Stimulated activated memory B cell treated with anti-CD40 and anti-IgM and Interleukin-4, amounts not matched to agents 10 μg/mL and 1 μg/mL and 100 μg/mL, for 72 hours (primary cell): ENCODE measurements around the gene PACRG.
A peak's percentile ranks its signal among the peaks of the same experiment; 100 is the strongest.

ENCODE experiments used
- ATAC-seq: fragments of 150-1000 bp; cut with Tn5 transposase; 2 replicates; pipeline ENCODE4 v1.10.0; 2021
- H3K27ac Mint-ChIP-seq: one replicate; pipeline ENCODE4 v1.8.0; 2022; ENCODE audit warnings: mild to moderate bottlenecking, mixed read lengths
- H3K27me3 Mint-ChIP-seq: one replicate; pipeline ENCODE4 v1.8.0; 2022; ENCODE audit warnings: mixed read lengths
- H3K36me3 Mint-ChIP-seq: one replicate; pipeline ENCODE4 v1.8.0; 2022; ENCODE audit warnings: mixed read lengths
- H3K4me1 Mint-ChIP-seq: one replicate; pipeline ENCODE4 v1.8.0; 2022; ENCODE audit warnings: mixed read lengths
- H3K4me3 Mint-ChIP-seq: one replicate; pipeline ENCODE4 v1.8.0; 2022; ENCODE audit warnings: mild to moderate bottlenecking, moderate library complexity, mixed read lengths
- H3K9me3 Mint-ChIP-seq: one replicate; pipeline ENCODE4 v1.8.0; 2022; ENCODE audit warnings: mixed read lengths

PACRG gene

DNA sequence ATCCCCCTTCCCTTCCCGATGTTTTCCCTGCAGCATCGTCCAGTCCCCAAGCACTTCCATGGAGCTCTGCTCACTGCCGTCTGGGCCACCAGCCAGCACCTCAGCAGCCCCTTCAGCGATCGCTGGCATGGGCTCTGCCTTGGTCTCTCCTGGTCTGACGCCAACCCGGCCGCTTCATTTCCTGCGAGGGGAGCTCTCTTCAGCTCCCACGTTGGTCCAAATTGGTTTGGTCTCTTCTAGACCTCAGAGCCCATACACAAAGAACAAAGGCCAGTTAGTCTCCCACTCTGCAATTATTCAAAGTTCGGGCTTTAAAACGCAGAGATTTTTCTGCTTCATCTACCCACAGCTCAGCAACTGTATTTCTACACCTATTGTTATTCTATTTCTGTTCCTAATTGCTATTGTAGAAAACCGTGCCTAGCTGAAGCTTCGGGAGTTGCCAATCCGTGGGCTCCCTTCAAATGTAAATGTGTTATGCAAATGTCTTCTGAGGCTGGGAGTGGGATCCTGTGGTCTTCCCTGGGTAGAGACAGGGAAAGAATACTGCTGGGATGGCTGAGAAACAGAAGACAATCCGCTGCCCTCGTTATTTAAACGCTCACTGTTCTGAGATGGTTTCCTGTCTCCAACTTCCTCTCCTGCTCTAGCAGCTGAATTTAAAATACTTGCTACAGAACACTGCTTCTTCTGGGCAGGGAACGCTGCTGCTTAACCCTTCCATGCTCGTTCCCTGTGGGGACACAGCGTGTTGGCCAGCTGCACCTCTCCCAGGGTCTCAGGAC is 532.5 kb downstream of the PACRG start:
- ATAC-seq: no peak
- H3K36me3 Mint-ChIP-seq: no peaks in the 10 kb centered on the region
- H3K27ac Mint-ChIP-seq: no peak overlapping the region
- H3K4me1 Mint-ChIP-seq: peaks cover 12% of the 10 kb centered on the region
- H3K27me3 Mint-ChIP-seq: peaks cover 24% of the 10 kb centered on the region
- peak overlapping the region; percentile 11 for H3K4me3 Mint-ChIP-seq
- no peaks in the 10 kb centered on the region for H3K9me3 Mint-ChIP-seq

- H3K36me3 Mint-ChIP-seq: no peaks in the 10 kb centered on the region
- peaks cover 12% of the 10 kb centered on the region for H3K4me1 Mint-ChIP-seq
- ATAC-seq: no peak
- H3K4me3 Mint-ChIP-seq: peak overlapping the region; percentile 11
- no peaks in the 10 kb centered on the region for H3K9me3 Mint-ChIP-seq
- H3K27me3 Mint-ChIP-seq: peaks cover 24% of the 10 kb centered on the region
- no peak overlapping the region for H3K27ac Mint-ChIP-seq
Observed at GRCh38 chr6:163260911-163261310, 533.1 kb downstream of the PACRG start.

DNA sequence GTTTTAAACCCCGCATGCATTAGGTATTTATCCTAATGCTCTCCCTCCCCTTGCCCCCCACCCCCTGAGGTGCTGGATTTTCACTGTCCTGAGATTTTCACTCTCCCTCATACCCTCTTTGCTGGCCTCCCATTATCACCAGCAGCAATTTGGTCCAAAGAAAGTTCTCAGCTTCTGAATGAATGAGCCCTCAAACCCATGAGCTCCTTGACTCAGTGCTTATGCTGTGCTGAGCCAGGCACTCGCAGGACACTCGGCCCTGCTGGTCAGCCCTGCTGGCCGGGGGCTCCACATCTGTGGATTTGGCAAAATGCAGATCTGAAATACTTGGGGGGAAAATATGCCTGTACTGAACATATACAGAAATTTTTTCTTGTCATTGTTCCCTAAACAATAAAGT is 533.6 kb downstream of the PACRG start:
- H3K27ac Mint-ChIP-seq: no peak overlapping the region
- peaks cover 12% of the 10 kb centered on the region for H3K4me1 Mint-ChIP-seq
- no peak for ATAC-seq
- H3K9me3 Mint-ChIP-seq: no peaks in the 10 kb centered on the region
- peaks cover 24% of the 10 kb centered on the region for H3K27me3 Mint-ChIP-seq
- H3K36me3 Mint-ChIP-seq: no peaks in the 10 kb centered on the region
- no peak overlapping the region for H3K4me3 Mint-ChIP-seq

DNA sequence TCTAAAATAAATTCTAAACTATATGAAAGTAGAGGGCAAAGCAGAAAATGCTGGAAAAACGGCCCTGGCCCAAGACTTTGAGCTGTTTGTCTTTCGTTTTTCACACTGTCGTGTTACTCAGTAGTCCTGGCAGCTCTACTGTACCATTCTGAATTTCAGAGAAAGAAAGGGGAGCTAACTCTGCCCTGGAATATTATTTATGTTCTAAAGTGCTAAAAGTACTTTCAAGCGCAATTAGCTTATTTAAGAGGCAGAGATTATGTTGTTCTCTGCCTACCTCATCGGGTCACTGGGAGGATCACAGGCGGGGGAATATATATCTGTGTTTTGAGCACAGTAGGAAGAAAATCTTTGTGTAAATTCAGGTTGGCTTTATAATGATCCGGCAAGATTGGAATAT is 534.3 kb downstream of the PACRG start:
- no peak for ATAC-seq
- Mint-ChIP-seq H3K36me3 (no peaks in the 10 kb centered on the region), H3K4me1 (peaks cover 12% of the 10 kb centered on the region), H3K27me3 (peaks cover 24% of the 10 kb centered on the region), H3K27ac (no peak overlapping the region), H3K9me3 (no peaks in the 10 kb centered on the region), H3K4me3 (no peak overlapping the region)

GRCh38 chr6:163263196-163263595 is 535.4 kb downstream of the PACRG start:
- peaks cover 12% of the 10 kb centered on the region for H3K4me1 Mint-ChIP-seq
- no peaks in the 10 kb centered on the region for H3K9me3 Mint-ChIP-seq
- ATAC-seq: no peak
- H3K4me3 Mint-ChIP-seq: no peak overlapping the region
- H3K27me3 Mint-ChIP-seq: peaks cover 24% of the 10 kb centered on the region
- H3K36me3 Mint-ChIP-seq: no peaks in the 10 kb centered on the region
- no peak overlapping the region for H3K27ac Mint-ChIP-seq

DNA sequence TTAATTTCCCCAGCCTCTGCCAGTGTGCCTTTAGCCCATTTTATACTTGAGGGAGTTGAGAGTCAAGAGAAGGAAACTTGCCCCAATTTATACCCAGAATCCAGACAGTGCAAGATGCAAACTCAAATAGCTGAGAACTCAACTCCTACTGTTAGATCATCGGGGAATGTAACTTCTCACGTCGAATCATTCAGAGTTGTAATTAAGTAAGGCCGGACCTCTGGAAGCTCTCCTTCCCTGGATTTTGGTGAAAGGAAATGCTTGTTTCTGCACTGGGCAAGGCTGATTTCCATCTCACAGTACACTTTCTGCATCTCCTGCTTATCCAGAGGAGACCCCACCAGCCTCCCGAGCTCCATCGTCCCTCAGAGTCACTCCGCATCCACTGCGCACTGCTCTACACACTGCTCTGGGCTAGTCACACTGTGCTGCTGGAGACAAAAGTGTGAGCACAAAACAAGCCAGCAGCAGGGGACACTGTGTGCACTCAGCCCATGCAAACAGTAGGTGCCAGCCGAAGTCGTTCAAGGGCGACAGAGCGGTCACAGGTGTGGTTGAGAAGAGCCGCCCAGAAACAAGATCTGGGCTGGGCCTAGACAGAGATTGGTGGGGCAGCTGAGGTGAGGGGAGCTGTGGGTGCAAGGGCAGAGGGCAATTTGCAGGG is 536.4 kb downstream of the PACRG start:
- no peak for ATAC-seq
- Mint-ChIP-seq H3K4me3 (no peak overlapping the region), H3K9me3 (no peaks in the 10 kb centered on the region), H3K36me3 (no peaks in the 10 kb centered on the region), H3K4me1 (peaks cover 12% of the 10 kb centered on the region), H3K27me3 (peaks cover 28% of the 10 kb centered on the region), H3K27ac (no peak overlapping the region)

DNA sequence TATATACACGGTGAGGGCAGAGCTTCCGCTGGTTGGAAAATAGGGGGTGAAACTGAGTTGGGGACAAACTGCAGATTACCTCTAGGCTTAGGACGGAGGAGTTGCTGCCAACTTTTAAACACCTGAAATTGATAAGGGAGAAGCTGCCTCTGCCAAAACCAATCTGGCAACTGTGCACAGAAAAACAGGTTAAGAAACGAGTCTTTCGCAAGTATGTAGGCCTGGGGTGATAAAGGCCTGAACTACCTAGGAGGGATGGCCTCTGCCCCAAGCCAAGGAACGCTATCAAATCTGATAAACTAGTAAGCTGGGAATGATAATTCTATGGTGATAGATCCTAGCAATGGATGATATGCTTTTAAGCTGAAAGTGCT is 536.9 kb downstream of the PACRG start:
- H3K36me3 Mint-ChIP-seq: no peaks in the 10 kb centered on the region
- H3K4me1 Mint-ChIP-seq: peaks cover 12% of the 10 kb centered on the region
- H3K27ac Mint-ChIP-seq: no peak overlapping the region
- no peak for ATAC-seq
- no peak overlapping the region for H3K4me3 Mint-ChIP-seq
- no peaks in the 10 kb centered on the region for H3K9me3 Mint-ChIP-seq
- peaks cover 25% of the 10 kb centered on the region for H3K27me3 Mint-ChIP-seq

GRCh38 chr6:163281634-163282033 is 553.9 kb downstream of the PACRG start:
- Mint-ChIP-seq H3K36me3 (no peaks in the 10 kb centered on the region), H3K27ac (no peak overlapping the region), H3K9me3 (no peaks in the 10 kb centered on the region), H3K4me1 (no peaks in the 10 kb centered on the region), H3K4me3 (no peak overlapping the region), H3K27me3 (peaks cover 24% of the 10 kb centered on the region)
- ATAC-seq: no peak

GRCh38 chr6:163282672-163283071 is 554.9 kb downstream of the PACRG start:
- peaks cover 24% of the 10 kb centered on the region for H3K27me3 Mint-ChIP-seq
- no peak overlapping the region for H3K27ac Mint-ChIP-seq
- H3K4me1 Mint-ChIP-seq: no peaks in the 10 kb centered on the region
- no peak for ATAC-seq
- no peaks in the 10 kb centered on the region for H3K36me3 Mint-ChIP-seq
- no peak overlapping the region for H3K4me3 Mint-ChIP-seq
- no peaks in the 10 kb centered on the region for H3K9me3 Mint-ChIP-seq

DNA sequence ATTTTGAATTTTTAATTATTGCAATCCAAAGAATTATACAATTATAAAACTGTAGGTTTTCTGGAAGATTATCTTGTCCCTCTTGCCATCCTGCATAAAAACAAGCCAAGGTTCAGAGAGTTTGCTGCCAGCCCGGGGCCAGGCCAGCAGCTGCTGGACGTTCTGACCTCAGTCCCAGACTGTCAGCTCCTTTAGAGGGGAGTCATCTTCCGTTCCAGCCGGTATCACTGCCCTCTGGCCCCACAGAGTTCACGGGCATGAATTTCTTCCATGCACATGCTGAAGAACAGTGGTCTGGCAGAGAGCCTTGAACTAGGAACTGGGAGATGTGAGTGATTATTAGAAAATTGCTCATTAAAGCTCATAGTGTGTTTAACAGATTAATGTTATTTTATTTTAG is 556.4 kb downstream of the PACRG start:
- Mint-ChIP-seq H3K27me3 (peaks cover 22% of the 10 kb centered on the region), H3K4me3 (no peak overlapping the region), H3K36me3 (no peaks in the 10 kb centered on the region), H3K9me3 (no peaks in the 10 kb centered on the region), H3K4me1 (no peaks in the 10 kb centered on the region), H3K27ac (no peak overlapping the region)
- no peak for ATAC-seq

GRCh38 chr6:163285691-163286090 is 557.9 kb downstream of the PACRG start:
- Mint-ChIP-seq H3K27me3 (peaks cover 6% of the 10 kb centered on the region), H3K27ac (no peak overlapping the region), H3K4me3 (no peak overlapping the region), H3K4me1 (no peaks in the 10 kb centered on the region), H3K9me3 (no peaks in the 10 kb centered on the region), H3K36me3 (no peaks in the 10 kb centered on the region)
- ATAC-seq: no peak

GRCh38 chr6:163287626-163288025 is 559.9 kb downstream of the PACRG start:
- no peaks in the 10 kb centered on the region for H3K36me3 Mint-ChIP-seq
- no peaks in the 10 kb centered on the region for H3K9me3 Mint-ChIP-seq
- no peak for ATAC-seq
- no peak overlapping the region for H3K27ac Mint-ChIP-seq
- H3K4me3 Mint-ChIP-seq: no peak overlapping the region
- no peaks in the 10 kb centered on the region for H3K4me1 Mint-ChIP-seq
- peaks cover 9% of the 10 kb centered on the region for H3K27me3 Mint-ChIP-seq

- no peaks in the 10 kb centered on the region for H3K4me1 Mint-ChIP-seq
- no peak for ATAC-seq
- no peaks in the 10 kb centered on the region for H3K36me3 Mint-ChIP-seq
- H3K27ac Mint-ChIP-seq: no peak overlapping the region
- H3K27me3 Mint-ChIP-seq: peaks cover 9% of the 10 kb centered on the region
- H3K4me3 Mint-ChIP-seq: no peak overlapping the region
- H3K9me3 Mint-ChIP-seq: no peaks in the 10 kb centered on the region
Observed at GRCh38 chr6:163288066-163288465, 560.3 kb downstream of the PACRG start.

DNA sequence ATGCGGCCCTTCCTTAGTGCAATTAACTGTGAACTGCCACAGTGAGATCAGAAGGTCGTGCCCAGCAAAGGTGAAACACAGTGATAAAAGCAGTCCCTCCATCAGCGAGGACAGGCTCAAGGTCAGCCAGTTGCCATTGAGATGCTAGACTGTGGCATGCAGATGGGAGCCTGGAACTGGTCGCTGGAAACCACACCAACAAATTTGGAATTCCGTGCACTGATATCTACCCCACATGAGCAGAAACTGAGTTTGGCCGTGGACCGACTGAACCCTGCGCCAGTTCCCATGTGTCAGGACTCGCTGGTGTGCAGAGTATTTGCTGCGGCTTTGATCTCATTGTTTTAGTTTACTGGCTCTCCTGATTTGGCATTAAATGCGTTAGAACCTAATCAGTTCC is 561.1 kb downstream of the PACRG start:
- no peak for ATAC-seq
- H3K4me3 Mint-ChIP-seq: no peak overlapping the region
- no peaks in the 10 kb centered on the region for H3K36me3 Mint-ChIP-seq
- no peak overlapping the region for H3K27ac Mint-ChIP-seq
- no peaks in the 10 kb centered on the region for H3K9me3 Mint-ChIP-seq
- no peaks in the 10 kb centered on the region for H3K4me1 Mint-ChIP-seq
- H3K27me3 Mint-ChIP-seq: peaks cover 9% of the 10 kb centered on the region

DNA sequence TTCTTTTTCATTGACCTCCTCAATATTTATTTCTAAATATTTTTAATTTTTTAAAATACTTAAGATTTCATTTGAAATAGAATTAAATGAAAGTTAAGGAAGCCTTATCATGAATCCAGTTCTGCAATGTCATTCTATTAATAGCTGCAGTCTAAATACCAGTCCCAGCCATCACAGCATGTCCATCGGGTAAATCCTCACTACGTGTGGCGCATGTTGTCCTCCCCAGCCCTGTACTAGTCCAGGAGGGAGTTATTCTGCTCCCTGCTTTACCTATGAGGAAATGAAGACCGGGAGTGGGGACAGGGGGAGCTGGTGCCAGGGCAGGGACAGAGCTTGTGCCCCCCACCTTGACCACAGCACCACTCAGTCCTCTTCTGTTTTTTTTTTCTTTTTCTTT is 561.7 kb downstream of the PACRG start:
- Mint-ChIP-seq H3K9me3 (no peaks in the 10 kb centered on the region), H3K4me3 (no peak overlapping the region), H3K4me1 (no peaks in the 10 kb centered on the region), H3K36me3 (no peaks in the 10 kb centered on the region), H3K27ac (no peak overlapping the region), H3K27me3 (peaks cover 9% of the 10 kb centered on the region)
- no peak for ATAC-seq

DNA sequence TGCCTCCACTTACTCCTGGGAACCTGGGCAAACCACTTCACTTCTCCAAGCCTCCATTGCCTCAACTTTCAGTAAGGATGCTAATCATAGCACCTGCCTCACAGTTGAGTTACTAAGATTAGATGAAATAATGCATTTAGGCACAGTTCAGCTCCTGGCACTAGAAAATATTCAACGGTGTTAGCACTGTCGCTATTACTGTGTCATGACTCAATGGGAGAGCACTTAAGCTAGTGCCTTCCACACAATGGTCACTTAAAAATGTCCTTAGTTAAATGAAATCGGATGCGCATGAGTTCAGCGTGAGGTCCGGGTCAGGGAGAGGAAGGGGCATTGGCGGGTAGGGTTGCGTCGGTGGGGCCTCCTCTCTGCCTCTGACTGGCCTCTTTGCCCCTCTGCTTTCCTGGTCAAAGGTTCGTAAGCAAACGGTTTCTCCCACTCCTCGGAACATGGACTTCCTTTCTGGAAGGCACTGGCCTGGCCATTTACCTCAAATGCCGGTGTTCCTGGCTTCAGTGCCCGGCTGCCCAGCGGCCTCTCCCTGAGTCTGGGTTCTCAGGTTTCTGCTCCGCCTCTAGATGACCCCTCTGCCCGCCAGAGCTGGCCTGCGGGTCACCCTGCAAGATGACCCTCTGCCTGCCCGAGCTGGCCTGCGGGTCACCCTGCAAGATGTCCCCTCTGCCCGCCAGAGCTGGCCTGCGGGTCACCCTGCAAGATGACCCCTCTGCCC is 562.9 kb downstream of the PACRG start:
- peaks cover 9% of the 10 kb centered on the region for H3K27me3 Mint-ChIP-seq

More for the DNA sequence above, 562.9 kb downstream of the PACRG start:
- Mint-ChIP-seq H3K9me3 (no peaks in the 10 kb centered on the region), H3K4me3 (no peak overlapping the region), H3K36me3 (no peaks in the 10 kb centered on the region), H3K4me1 (no peaks in the 10 kb centered on the region), H3K27ac (no peak overlapping the region)
- no peak for ATAC-seq
